A549 (cell line): Measurements from ENCODE around the gene BCCIP. TPM values are rescaled to one million over a fixed set of nuclear protein-coding genes. Genes with fewer than 3 reads are reported as not detected.

Experiments used
- ATAC-seq, 2 experiments: fragments of 200-7000 bp in 1 of 2; fragments of >200 bp in 1 of 2; cut with Nextera tagmentation in 1 of 2; cut with Tn5 transposase in 1 of 2; 3 replicates each; pipeline versions ENCODE4 v1.8.0 to v1.9.1; 2018 to 2020; ENCODE audit warnings: mild to moderate bottlenecking in 1 of 2, moderate library complexity in 1 of 2
- CTCF ChIA-PET: fragments of 300-600 bp; sonication (Branson Sonifier 250); formaldehyde crosslinking; extraction: SDS; loops from one replicate; lab custom pipeline; 2021; ENCODE audit warnings: antibody characterized with exemption, inconsistent platforms; lab: Yijun Ruan, JAX
- POLR2A ChIA-PET: fragments of 350-600 bp; formaldehyde crosslinking; extraction: SDS; loops from one replicate; lab custom pipeline; 2021; ENCODE audit warnings: antibody characterized with exemption, inconsistent platforms; lab: Yijun Ruan, JAX
- DNase-seq, 2 experiments: peaks; one replicate each; pipeline versions ENCODE4 v3.0.0 to v3.0.0-alpha.2; 2011 to 2016; ENCODE audit warnings: low read depth in 1 of 2, low spot score in 1 of 2
- FAIRE-seq: peaks from 2 replicates; lab custom pipeline; 2011; peaks lifted over from hg19 to GRCh38; lab: Jason Lieb, UNC
- H3K27ac ChIP-seq, 2 experiments: fragments of >200 bp; sonication (Bioruptor Twin); formaldehyde crosslinking; 3 replicates each; pipeline ENCODE4 v1.5.1; 2016 to 2017
- H3K4me1 ChIP-seq: fragments of >200 bp; sonication (Bioruptor Twin); formaldehyde crosslinking; 3 replicates; pipeline ENCODE4 v1.6.1; 2016
- H3K4me2 ChIP-seq: fragments of >200 bp; sonication (Bioruptor Twin); formaldehyde crosslinking; 3 replicates; pipeline ENCODE4 v1.6.1; 2016
- H3K4me3 ChIP-seq: fragments of >200 bp; sonication (Bioruptor Twin); formaldehyde crosslinking; 3 replicates; pipeline ENCODE4 v1.5.1; 2016
- H3K9me3 ChIP-seq: fragments of >200 bp; sonication (Bioruptor Twin); formaldehyde crosslinking; 3 replicates; pipeline ENCODE4 v1.6.1; 2016
- ATOH8 ChIP-seq: fragments of 250-450 bp; sonication (Bioruptor Pico); IDR thresholded peaks from 2 replicates; pipeline ENCODE4 v1.5.0; 2020; ENCODE audit warnings: low read depth, mild to moderate bottlenecking, moderate library complexity
- BHLHE40 ChIP-seq: IDR thresholded peaks from 2 replicates; pipeline ENCODE4 v1.6.1; 2012; ENCODE audit warnings: low read depth, low read length, inconsistent platforms
- CBX2 ChIP-seq: fragments of 200-600 bp; sonication (generic); IDR thresholded peaks from 2 replicates; pipeline ENCODE4 v1.6.1; 2016; ENCODE audit warnings: low read depth, mild to moderate bottlenecking, borderline replicate concordance
- CHD4 ChIP-seq: fragments of 200-600 bp; sonication (generic); IDR thresholded peaks from 2 replicates; pipeline ENCODE4 v1.6.1; 2016; ENCODE audit warnings: antibody characterized with exemption, mild to moderate bottlenecking, borderline replicate concordance
- EHMT2 ChIP-seq: fragments of 200-600 bp; sonication (generic); IDR thresholded peaks from 2 replicates; pipeline ENCODE4 v1.6.1; 2016; ENCODE audit warnings: antibody characterized with exemption, low read depth, mild to moderate bottlenecking, moderate library complexity
- GATA3 ChIP-seq: IDR thresholded peaks from 2 replicates; pipeline ENCODE4 v1.6.1; 2012; ENCODE audit warnings: borderline replicate concordance
- HOXB13 ChIP-seq: fragments of 250-450 bp; sonication (Bioruptor Pico); IDR thresholded peaks from 2 replicates; pipeline ENCODE4 v1.5.0; 2020; ENCODE audit warnings: low read depth, mild to moderate bottlenecking, moderate library complexity
- HOXB5 ChIP-seq: fragments of 250-450 bp; sonication (Bioruptor Pico); IDR thresholded peaks from 2 replicates; pipeline ENCODE4 v1.5.0; 2020; ENCODE audit warnings: mild to moderate bottlenecking, moderate library complexity
- JUNB ChIP-seq: fragments of >200 bp; sonication (Bioruptor Twin); formaldehyde crosslinking; IDR thresholded peaks from 2 replicates; pipeline ENCODE4 v1.6.1; 2016
- MAFK ChIP-seq: fragments of 450-650 bp; IDR thresholded peaks from 2 replicates; pipeline ENCODE4 v1.6.1; 2014; ENCODE audit not compliant: partially characterized antibody
- MAX ChIP-seq: IDR thresholded peaks from 2 replicates; pipeline ENCODE4 v1.6.1; 2012
- MYC ChIP-seq: IDR thresholded peaks from 2 replicates; pipeline ENCODE4 v1.6.1; 2012; ENCODE audit warnings: mild to moderate bottlenecking, inconsistent platforms, low read length, improper control_type of control experiment, borderline replicate concordance
- PHF8 ChIP-seq: fragments of 200-600 bp; sonication (generic); IDR thresholded peaks from 2 replicates; pipeline ENCODE4 v1.6.1; 2016; ENCODE audit warnings: low read depth, mild to moderate bottlenecking, antibody characterized with exemption, moderate library complexity, borderline replicate concordance
- POLR2AphosphoS2 ChIP-seq: conservative IDR thresholded peaks from 2 replicates; pipeline ENCODE4 v1.6.1; 2012; ENCODE audit warnings: low read length, improper control_type of control experiment, inconsistent platforms
- RARB ChIP-seq: fragments of 250-450 bp; sonication (Bioruptor Pico); IDR thresholded peaks from 2 replicates; pipeline ENCODE4 v1.8.0; 2021; ENCODE audit warnings: mild to moderate bottlenecking, moderate library complexity
- RCOR1 ChIP-seq: fragments of 150-350 bp; IDR thresholded peaks from 2 replicates; pipeline ENCODE4 v1.6.1; 2014; ENCODE audit warnings: antibody characterized with exemption, low read length, low read depth
- REST ChIP-seq: fragments of 200-600 bp; sonication (generic); IDR thresholded peaks from 2 replicates; pipeline ENCODE4 v1.6.1; 2016; ENCODE audit warnings: antibody characterized with exemption, mild to moderate bottlenecking, moderate library complexity
- SMC3 ChIP-seq: fragments of >200 bp; sonication (Bioruptor Twin); formaldehyde crosslinking; IDR thresholded peaks from 3 replicates; pipeline ENCODE4 v1.6.1; 2018; ENCODE audit warnings: inconsistent platforms
- TFCP2L1 ChIP-seq: fragments of 250-450 bp; sonication (Bioruptor Pico); IDR thresholded peaks from 2 replicates; pipeline ENCODE4 v1.5.0; 2021; ENCODE audit warnings: mild to moderate bottlenecking
- ZFP36 ChIP-seq: fragments of 450-650 bp; IDR thresholded peaks from 2 replicates; pipeline ENCODE4 v1.6.1; 2014; ENCODE audit warnings: borderline replicate concordance; ENCODE audit not compliant: partially characterized antibody
- WGBS: methylation state at CpG from one replicate; pipeline ENCODE4 v1.1.6; 2017; ENCODE audit errors: missing lambda C conversion rate; 5-methylcytosine and 5-hydroxymethylcytosine counted together
- polyA plus RNA-seq, 4 experiments: library from polyadenylated mRNA; depleted of rRNA in 3 of 4; stranded (reverse); fragments of >200 nt; fragmentation: RNase III in 1 of 4; extraction: RNeasy Plus Mini Kit Qiagen cat#74134 plus additional on column Dnase treatment in 1 of 4; gene quantifications; 2 replicates in 3 of 4; 3 replicates in 1 of 4; pipeline ENCODE4 v1.2.3, GENCODE V29; 2011 to 2017
- TF ChIP-seq, protein P1 (sequence below): fragments of 150-350 bp; IDR thresholded peaks from 2 replicates; pipeline ENCODE4 v1.6.1; 2014; ENCODE audit warnings: low read depth, mild to moderate bottlenecking, low read length
- TF ChIP-seq, protein P2 (sequence below): fragments of 250-450 bp; sonication (Bioruptor Pico); IDR thresholded peaks from 2 replicates; pipeline ENCODE4 v1.5.0; 2021; ENCODE audit warnings: mild to moderate bottlenecking, moderate library complexity, borderline replicate concordance

BCCIP gene
- polyA plus RNA-seq, 2 of the 4 experiments (the other 2 are of a cell fraction) = 130 to 140 TPM

- TF ChIP-seq, protein P1, sequence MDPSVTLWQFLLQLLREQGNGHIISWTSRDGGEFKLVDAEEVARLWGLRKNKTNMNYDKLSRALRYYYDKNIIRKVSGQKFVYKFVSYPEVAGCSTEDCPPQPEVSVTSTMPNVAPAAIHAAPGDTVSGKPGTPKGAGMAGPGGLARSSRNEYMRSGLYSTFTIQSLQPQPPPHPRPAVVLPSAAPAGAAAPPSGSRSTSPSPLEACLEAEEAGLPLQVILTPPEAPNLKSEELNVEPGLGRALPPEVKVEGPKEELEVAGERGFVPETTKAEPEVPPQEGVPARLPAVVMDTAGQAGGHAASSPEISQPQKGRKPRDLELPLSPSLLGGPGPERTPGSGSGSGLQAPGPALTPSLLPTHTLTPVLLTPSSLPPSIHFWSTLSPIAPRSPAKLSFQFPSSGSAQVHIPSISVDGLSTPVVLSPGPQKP = no peak
- TF ChIP-seq MAX (no peak), TFCP2L1 (CRISPR knock-in tag) (no peak), BHLHE40 (no peak), HOXB13 (CRISPR knock-in tag) (no peak), MAFK (no peak)
- TF ChIP-seq, protein P2, sequence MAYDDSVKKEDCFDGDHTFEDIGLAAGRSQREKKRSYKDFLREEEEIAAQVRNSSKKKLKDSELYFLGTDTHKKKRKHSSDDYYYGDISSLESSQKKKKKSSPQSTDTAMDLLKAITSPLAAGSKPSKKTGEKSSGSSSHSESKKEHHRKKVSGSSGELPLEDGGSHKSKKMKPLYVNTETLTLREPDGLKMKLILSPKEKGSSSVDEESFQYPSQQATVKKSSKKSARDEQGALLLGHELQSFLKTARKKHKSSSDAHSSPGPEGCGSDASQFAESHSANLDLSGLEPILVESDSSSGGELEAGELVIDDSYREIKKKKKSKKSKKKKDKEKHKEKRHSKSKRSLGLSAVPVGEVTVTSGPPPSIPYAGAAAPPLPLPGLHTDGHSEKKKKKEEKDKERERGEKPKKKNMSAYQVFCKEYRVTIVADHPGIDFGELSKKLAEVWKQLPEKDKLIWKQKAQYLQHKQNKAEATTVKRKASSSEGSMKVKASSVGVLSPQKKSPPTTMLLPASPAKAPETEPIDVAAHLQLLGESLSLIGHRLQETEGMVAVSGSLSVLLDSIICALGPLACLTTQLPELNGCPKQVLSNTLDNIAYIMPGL = no peak
These were observed 21.2 kb upstream of the BCCIP start (continued) for GRCh38 chr10:125802131-125802530.

- FAIRE-seq (no peak), ATAC-seq (no peak; a peak in 1 of 6 replicates), DNase-seq (no peak)
- no peak overlapping the region for H3K4me2 ChIP-seq
- no peak overlapping the region for H3K27ac ChIP-seq
- no peaks in the 10 kb centered on the region for H3K4me1 ChIP-seq
- no peak overlapping the region for H3K4me3 ChIP-seq
- 87% methylated on average over 7 of the region's 7 CpGs for WGBS
- no peaks in the 10 kb centered on the region for H3K9me3 ChIP-seq
- CTCF ChIA-PET = no interaction called here
- TF ChIP-seq GATA3 (no peak), CBX2 (no peak), PHF8 (no peak), ATOH8 (no peak), ZFP36 (no peak), REST (no peak), HOXB5 (CRISPR knock-in tag) (no peak), MYC (no peak), TFCP2L1 (CRISPR knock-in tag) (no peak), RCOR1 (no peak), RARB (CRISPR knock-in tag) (no peak), CHD4 (no peak), JUNB (no peak), EHMT2 (no peak), SMC3 (no peak), POLR2AphosphoS2 (no peak), BHLHE40 (no peak)
- TF ChIP-seq, protein P2 = no peak
- POLR2A ChIA-PET = no interaction called here
These were observed 20.6 kb upstream of the BCCIP start for GRCh38 chr10:125802739-125803138.
